Esophagus (tissue), 2 donors: ENCODE measurements around the gene PHETA1. TPM values are rescaled to one million over a fixed set of nuclear protein-coding genes. Genes with fewer than 3 reads are reported as not detected.
"Not testable (repeated sequence)": the region's sequence is repeated elsewhere in the genome, so short reads cannot be mapped to it uniquely, and the experiment has no call there.

ENCODE experiments used
- H3K27ac ChIP-seq, 2 donors: one replicate each; pipeline ENCODE4 v1.5.1; 2013; ENCODE audit warnings: low read depth in 2 of 2, mild to moderate bottlenecking in 2 of 2, inconsistent platforms in 1 of 2, low read length in 1 of 2, moderate library complexity in 1 of 2
- H3K27me3 ChIP-seq, 2 donors: one replicate each; pipeline ENCODE4 v1.6.1; 2013; ENCODE audit warnings: low read length in 2 of 2, control low read depth in 1 of 2, mild to moderate bottlenecking in 1 of 2; ENCODE audit not compliant: insufficient read depth in 2 of 2, control insufficient read depth in 1 of 2
- H3K36me3 ChIP-seq, 2 donors: one replicate each; pipeline ENCODE4 v1.6.1; 2013; ENCODE audit warnings: low read length in 1 of 2; ENCODE audit not compliant: control insufficient read depth in 2 of 2, insufficient read depth in 2 of 2
- H3K4me1 ChIP-seq, 2 donors: one replicate each; pipeline ENCODE4 v1.6.1; 2013; ENCODE audit warnings: low read length in 1 of 2; ENCODE audit not compliant: control insufficient read depth in 2 of 2, insufficient read depth in 2 of 2
- H3K4me3 ChIP-seq, 2 donors: one replicate each; pipeline ENCODE4 v1.5.1; 2013; ENCODE audit warnings: low read length in 2 of 2, mild to moderate bottlenecking in 2 of 2, low read depth in 1 of 2, moderate library complexity in 1 of 2
- H3K9me3 ChIP-seq, 2 donors: one replicate each; pipeline ENCODE4 v1.6.1; 2013; ENCODE audit warnings: mild to moderate bottlenecking in 2 of 2, low read depth in 1 of 2, low read length in 1 of 2, moderate library complexity in 1 of 2; ENCODE audit not compliant: control insufficient read depth in 2 of 2, insufficient read depth in 1 of 2
- WGBS, 2 donors: extraction: QIAGEN DNeasy Blood & Tissue Kit; methylation state at CpG; one replicate each; pipeline ENCODE4 v1.1.7; 2013; 5-methylcytosine and 5-hydroxymethylcytosine counted together
- polyA plus RNA-seq, 2 donors: library from polyadenylated mRNA; stranded (reverse); fragments of 200-250 nt; gene quantifications; one replicate each; pipeline ENCODE4 v1.2.3, GENCODE V29; 2013
- donor health status: healthy with polysubstance abuse.
- donor health status: Bipolar disorder and iron deficiency.

The PHETA1 gene
- polyA plus RNA-seq, 2 donors, result 9.0 to 10.0 TPM

DNA sequence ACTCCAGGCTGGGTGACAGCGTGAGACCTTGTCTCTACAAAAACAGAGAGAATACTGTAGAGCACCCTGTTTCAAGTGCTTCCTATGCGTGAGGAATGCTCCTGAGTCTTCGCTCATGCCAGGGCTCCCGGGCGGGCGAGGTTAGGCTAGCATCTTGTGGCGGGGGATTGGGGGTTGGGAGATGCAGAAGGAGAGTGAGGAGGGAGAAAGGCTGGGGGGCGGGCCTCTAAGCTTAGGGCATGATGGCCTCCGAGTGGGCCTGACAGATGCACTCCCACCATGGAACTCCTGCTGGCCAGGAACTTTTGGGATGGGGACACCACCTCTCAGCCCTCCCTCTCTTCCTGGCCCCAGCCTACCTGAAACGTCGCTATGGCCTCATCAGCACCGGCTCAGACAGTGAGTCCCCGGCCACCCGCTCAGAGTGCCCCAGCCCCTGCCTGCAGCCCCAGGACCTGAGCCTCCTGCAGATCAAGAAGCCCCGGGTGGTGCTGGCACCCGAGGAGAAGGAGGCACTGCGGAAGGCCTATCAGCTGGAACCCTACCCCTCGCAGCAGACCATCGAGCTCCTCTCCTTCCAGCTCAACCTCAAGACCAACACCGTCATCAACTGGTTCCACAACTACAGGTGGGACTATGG, 27.3 kb downstream of the PHETA1 start:
- H3K27me3 ChIP-seq, result no peaks in the 10 kb centered on the region
- no peak overlapping the region for H3K4me3 ChIP-seq
- no peaks in the 10 kb centered on the region for H3K36me3 ChIP-seq
- H3K4me1 ChIP-seq, result no peaks in the 10 kb centered on the region
- H3K9me3 ChIP-seq, result no peaks in the 10 kb centered on the region
- WGBS, 2 donors, result 90 to 93% methylated on average over 20 of the region's 20 CpGs
- H3K27ac ChIP-seq, result no peak overlapping the region

DNA sequence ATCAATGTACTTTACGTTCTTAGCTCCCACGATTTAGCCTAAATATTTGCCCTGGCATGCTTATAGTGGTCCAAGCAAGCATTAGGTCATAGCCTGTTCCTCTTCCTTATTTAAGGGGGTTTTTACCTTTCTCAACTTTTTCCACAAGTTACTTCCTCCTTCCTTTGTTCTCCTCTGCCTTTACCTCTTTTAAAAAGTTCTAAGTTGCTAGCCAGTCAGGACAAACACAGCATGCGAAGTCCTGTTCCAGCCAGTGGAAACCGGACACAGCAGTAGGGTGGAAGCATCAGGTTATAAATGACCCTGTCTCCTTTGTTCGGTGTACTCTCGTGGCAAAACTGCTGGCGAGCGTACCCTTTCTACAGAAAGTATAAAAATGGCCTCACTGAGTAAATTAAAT, 28.2 kb downstream of the PHETA1 start:
- H3K27ac ChIP-seq, H3K4me1 ChIP-seq, H3K36me3 ChIP-seq, H3K27me3 ChIP-seq, H3K4me3 ChIP-seq, H3K9me3 ChIP-seq: not testable (repeated sequence)
- WGBS, 2 donors, result 54 to 60% methylated on average over 8 of the region's 8 CpGs

DNA sequence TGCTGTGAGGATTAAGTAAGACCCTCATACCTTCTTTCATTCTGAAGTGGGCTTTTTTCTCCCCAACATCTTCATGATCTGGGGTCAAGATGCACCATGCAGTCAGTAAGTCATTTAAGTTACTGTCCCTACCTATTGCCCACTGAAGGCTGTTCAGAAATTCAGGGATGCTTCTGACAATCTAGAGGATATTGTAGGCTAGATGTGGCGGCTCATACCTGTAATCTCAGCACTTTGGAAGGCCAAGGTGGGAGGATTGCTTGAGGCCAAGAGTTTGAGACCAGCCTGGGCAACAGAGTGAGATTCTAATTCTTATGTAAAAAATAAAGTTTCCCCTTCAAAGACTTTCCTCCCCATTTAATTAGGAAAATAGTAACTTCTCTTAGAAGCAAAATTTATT, 28.7 kb downstream of the PHETA1 start:
- H3K4me1 ChIP-seq, result no peaks in the 10 kb centered on the region
- H3K27ac ChIP-seq, result no peak overlapping the region
- no peak overlapping the region for H3K4me3 ChIP-seq
- H3K9me3 ChIP-seq, result no peaks in the 10 kb centered on the region
- no peaks in the 10 kb centered on the region for H3K27me3 ChIP-seq
- WGBS, 2 donors, result 82 to 89% methylated on average over 1 of the region's 1 CpG
- no peaks in the 10 kb centered on the region for H3K36me3 ChIP-seq

DNA sequence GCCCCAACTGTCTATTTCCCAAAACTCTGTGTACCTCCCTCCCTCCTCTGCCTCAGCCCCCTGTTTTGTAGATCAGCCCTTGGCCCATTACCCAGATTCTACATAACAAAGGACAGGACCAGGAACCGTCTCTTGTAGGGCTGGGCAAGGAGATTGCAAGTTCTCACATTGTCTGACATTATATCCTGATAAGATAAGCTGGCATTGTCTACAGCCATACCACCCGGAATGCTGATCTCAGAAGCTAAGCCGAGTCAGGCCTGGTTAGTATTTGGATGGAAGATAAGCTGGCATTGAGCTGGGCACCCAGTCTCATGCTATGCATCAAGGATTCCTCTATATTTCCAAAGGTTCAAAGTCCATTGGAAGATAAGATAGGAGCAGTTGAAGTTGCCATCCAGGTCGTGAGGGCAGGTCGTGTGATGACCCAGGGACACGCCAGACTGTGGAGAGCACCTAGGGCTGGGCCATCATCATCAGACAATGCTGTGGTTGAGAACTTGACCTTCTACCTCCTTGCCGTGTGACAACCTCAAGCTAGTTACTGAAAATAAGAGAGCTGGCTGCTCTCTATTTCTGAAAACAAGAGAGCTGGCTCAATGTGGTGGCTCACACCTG, 29.5 kb downstream of the PHETA1 start:
- H3K36me3 ChIP-seq, result no peaks in the 10 kb centered on the region
- H3K27ac ChIP-seq, result no peak overlapping the region
- H3K4me3 ChIP-seq, result no peak overlapping the region
- H3K9me3 ChIP-seq, result no peaks in the 10 kb centered on the region
- H3K4me1 ChIP-seq, result no peaks in the 10 kb centered on the region
- WGBS, 2 donors, result 64 to 76% methylated on average over 7 of the region's 7 CpGs
- H3K27me3 ChIP-seq, result no peaks in the 10 kb centered on the region

- H3K27me3 ChIP-seq, result no peaks in the 10 kb centered on the region
- WGBS, 2 donors, result 84 to 85% methylated on average over 12 of the region's 12 CpGs
- H3K36me3 ChIP-seq, result no peaks in the 10 kb centered on the region
- H3K27ac ChIP-seq, result no peak overlapping the region
- no peak overlapping the region for H3K4me3 ChIP-seq
- H3K9me3 ChIP-seq, result no peaks in the 10 kb centered on the region
- H3K4me1 ChIP-seq, result no peaks in the 10 kb centered on the region
These were observed 30.8 kb downstream of the PHETA1 start for GRCh38 chr12:111338096-111338495.

- Histone ChIP-seq H3K27me3 (no peaks in the 10 kb centered on the region), H3K36me3 (no peaks in the 10 kb centered on the region), H3K9me3 (no peaks in the 10 kb centered on the region), H3K27ac (no peak overlapping the region), H3K4me1 (no peaks in the 10 kb centered on the region), H3K4me3 (no peak overlapping the region)
- 85 to 92% methylated on average over 5 of the region's 5 CpGs for WGBS, 2 donors
These were observed 31.5 kb downstream of the PHETA1 start for GRCh38 chr12:111337371-111337770.

DNA sequence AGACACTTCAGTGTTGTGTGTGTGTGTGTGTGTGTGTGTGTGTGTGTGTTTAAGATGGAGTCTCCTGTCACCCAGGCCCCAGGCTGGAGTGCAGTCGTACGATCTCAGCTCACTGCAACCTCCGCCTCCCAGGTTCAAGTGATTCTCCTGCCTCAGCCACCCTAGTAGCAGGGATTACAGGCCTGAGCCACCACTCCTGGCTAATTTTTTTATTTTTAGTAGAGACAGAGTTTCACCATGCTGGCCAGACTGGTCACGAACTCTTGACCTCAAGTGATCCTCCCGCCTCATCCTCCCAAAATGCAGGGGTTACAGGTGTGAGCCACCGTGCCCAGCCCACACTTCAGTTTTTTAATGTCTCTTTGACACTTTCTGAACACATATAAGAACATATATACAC, 32.5 kb downstream of the PHETA1 start:
- H3K27me3 ChIP-seq, H3K27ac ChIP-seq, H3K4me1 ChIP-seq, H3K36me3 ChIP-seq, H3K9me3 ChIP-seq, H3K4me3 ChIP-seq: not testable (repeated sequence)
- WGBS, 2 donors, result 88 to 90% methylated on average over 6 of the region's 6 CpGs

DNA sequence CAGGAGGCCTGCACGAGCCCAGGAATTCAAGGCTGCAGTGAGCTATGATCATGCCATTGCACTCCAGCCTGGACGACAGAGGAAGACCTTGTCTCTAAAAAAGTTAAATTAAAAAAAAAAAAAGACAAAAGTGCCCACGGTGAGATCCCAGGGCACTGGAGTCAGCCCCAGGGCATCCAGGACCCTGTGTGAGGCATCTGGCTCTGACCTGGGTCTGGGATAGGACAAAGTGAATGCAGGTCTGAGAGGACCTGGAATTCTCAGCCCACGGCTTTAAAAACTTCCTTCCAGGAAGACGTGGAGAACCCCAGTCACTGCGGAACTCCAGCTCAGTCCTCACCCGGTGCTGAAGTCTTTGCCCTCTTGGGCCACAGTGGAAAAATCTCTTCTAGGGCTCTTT, 33.1 kb downstream of the PHETA1 start:
- no peaks in the 10 kb centered on the region for H3K27me3 ChIP-seq
- H3K36me3 ChIP-seq, result no peaks in the 10 kb centered on the region
- H3K27ac ChIP-seq, result no peak overlapping the region
- no peaks in the 10 kb centered on the region for H3K4me1 ChIP-seq
- 66 to 77% methylated on average over 7 of the region's 7 CpGs for WGBS, 2 donors
- no peaks in the 10 kb centered on the region for H3K9me3 ChIP-seq
- no peak overlapping the region for H3K4me3 ChIP-seq

DNA sequence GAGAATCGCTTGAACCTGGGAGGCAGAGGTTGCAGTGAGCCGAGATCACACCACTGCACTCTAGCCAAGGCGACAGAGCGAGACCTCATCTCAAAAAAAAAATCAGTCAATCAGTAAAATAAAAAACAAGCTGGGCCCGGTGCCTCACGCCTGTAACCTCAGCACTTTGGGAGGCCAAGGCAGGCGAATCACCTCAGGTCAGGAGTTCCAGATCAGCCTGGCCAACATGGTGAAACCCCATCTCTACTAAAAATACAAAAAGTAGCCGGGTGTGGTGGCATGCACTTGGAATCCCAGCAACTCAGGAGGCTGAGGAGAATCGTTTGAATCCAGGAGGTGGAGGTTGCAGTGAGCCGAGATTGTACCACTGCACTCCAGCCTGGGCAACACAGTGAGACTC, 33.6 kb downstream of the PHETA1 start:
- H3K9me3 ChIP-seq, H3K36me3 ChIP-seq, H3K27ac ChIP-seq, H3K4me3 ChIP-seq, H3K27me3 ChIP-seq, H3K4me1 ChIP-seq: not testable (repeated sequence)
- WGBS, 2 donors, result 88 to 92% methylated on average over 10 of the region's 10 CpGs

- WGBS, 2 donors, result 90 to 96% methylated on average over 11 of the region's 11 CpGs
- H3K27ac ChIP-seq, result no peak overlapping the region
- H3K4me3 ChIP-seq, result no peak overlapping the region
- no peaks in the 10 kb centered on the region for H3K36me3 ChIP-seq
- H3K27me3 ChIP-seq, result no peaks in the 10 kb centered on the region
- H3K4me1 ChIP-seq, result no peaks in the 10 kb centered on the region
- H3K9me3 ChIP-seq, result no peaks in the 10 kb centered on the region
These were observed 34.4 kb downstream of the PHETA1 start for GRCh38 chr12:111334393-111334915.
